ENCODE measurements around the gene RBM12.

- TF ChIP-seq CTCF (IDR thresholded peaks at IDR 0.05; ENCODE audit: borderline replicate concordance, extremely low read depth, low read length, poor library complexity, severe bottlenecking) (no peak), EZH2 (IDR thresholded peaks at IDR 0.05; ENCODE audit: borderline replicate concordance, low read depth, low read length, severe bottlenecking) (no peak)
Observed at GRCh38 chr20:35662551-35662950, 2.1 kb downstream of the RBM12 start.
